ENCODE data around the gene SDC4. TPM values are rescaled to one million over a fixed set of nuclear protein-coding genes. Genes with fewer than 3 reads are reported as not detected.
A peak's percentile ranks its signal among the peaks of the same experiment; 100 is the strongest.

SDC4 gene
- total RNA-seq, 1 experiment from 2014 or later: 242 TPM

DNA sequence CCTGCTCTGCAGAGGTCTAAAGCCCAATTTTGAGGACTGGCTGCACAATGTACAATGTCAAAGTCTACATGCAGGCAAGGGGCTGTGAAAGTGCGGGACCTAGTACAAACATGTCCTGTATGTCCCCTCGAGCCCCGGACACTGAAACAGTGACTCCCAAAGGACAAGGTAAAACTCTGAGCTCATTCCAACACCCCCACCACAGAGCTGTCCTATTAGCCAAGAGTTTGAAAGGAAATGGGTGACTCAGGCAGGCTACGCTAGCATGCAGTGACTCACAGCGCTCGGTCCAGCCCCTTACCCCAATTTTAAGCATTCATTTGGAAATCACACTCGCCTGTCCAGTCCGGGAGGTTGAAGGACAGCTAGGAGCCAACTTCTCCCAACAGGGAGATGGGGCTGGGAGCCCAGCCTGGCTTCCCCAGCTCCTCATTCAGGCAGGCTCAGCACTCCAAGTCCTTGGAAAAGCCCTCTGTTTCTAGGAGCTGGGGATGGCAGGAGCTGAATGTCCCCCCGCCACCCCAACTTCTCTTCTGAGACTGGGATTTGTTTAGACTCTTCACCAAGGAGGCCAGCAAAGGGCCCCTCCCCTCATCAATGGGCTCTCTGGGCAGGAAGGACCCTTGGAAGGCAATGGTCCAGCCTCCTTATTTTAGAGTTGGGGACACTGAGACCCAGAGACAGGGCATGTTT is 3.9 kb downstream of the SDC4 start:
- Histone ChIP-seq H3K4me1 (peaks cover 84% of the 10 kb centered on the region), H3K4me3 (ENCODE audit: low read depth, low read length) (peak overlapping the region; percentile 25), H3K27me3 (replicated peaks; ENCODE audit: control insufficient read depth, insufficient read depth, low read length) (no peaks in the 10 kb centered on the region), H3K9me3 (no peaks in the 10 kb centered on the region), H3K36me3 (ENCODE audit: control insufficient read depth, insufficient read depth, low read length) (peaks cover 9% of the 10 kb centered on the region)
- ChIA-PET POLR2A (interaction anchor here (0.6 to 9.0 kb wide), 9 partner anchors 8 to 628 kb away, joined by 3 to 229 read pairs (median 4); partner anchors contain the start of genes PIGT, SYS1, ZNF335 and ZSWIM1), CTCF (interaction anchor here (0.5 to 4.4 kb wide), 14 partner anchors 13 to 628 kb away, joined by 3 to 50 read pairs (median 7); partner anchors contain the start of gene SYS1)
- no peaks in the 10 kb centered on the region for H3K9me3 Mint-ChIP-seq (ENCODE audit: unreplicated experiment)
- H3K27me3 Mint-ChIP-seq (ENCODE audit: insufficient read depth, unreplicated experiment): no peaks in the 10 kb centered on the region
- intact Hi-C loops (cut with micrococcal nuclease; ENCODE audit: unreplicated experiment): no loop called here
- peaks cover 81% of the 10 kb centered on the region for H3K4me1 Mint-ChIP-seq (ENCODE audit: low read depth, unreplicated experiment)
- H3K27ac Mint-ChIP-seq (ENCODE audit: unreplicated experiment): peak overlapping the region; percentile 77
- peak overlapping the region; percentile 97 for H3K4me3 Mint-ChIP-seq (ENCODE audit: unreplicated experiment)
- TF ChIP-seq, protein P1, sequence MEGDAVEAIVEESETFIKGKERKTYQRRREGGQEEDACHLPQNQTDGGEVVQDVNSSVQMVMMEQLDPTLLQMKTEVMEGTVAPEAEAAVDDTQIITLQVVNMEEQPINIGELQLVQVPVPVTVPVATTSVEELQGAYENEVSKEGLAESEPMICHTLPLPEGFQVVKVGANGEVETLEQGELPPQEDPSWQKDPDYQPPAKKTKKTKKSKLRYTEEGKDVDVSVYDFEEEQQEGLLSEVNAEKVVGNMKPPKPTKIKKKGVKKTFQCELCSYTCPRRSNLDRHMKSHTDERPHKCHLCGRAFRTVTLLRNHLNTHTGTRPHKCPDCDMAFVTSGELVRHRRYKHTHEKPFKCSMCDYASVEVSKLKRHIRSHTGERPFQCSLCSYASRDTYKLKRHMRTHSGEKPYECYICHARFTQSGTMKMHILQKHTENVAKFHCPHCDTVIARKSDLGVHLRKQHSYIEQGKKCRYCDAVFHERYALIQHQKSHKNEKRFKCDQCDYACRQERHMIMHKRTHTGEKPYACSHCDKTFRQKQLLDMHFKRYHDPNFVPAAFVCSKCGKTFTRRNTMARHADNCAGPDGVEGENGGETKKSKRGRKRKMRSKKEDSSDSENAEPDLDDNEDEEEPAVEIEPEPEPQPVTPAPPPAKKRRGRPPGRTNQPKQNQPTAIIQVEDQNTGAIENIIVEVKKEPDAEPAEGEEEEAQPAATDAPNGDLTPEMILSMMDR (IDR thresholded peaks at IDR 0.05; ENCODE audit: insufficient read depth in 1 of 2, low read depth in 1 of 2, low read length in 1 of 2, severe bottlenecking in 1 of 2, unreplicated experiment in 1 of 2): no peak
- peak; percentile 87 to 88 for DNase-seq
- BruUV-seq (replicated peaks): no TSS peak
- peaks cover 96% of the 10 kb centered on the region for H3K36me3 Mint-ChIP-seq (ENCODE audit: insufficient read depth, unreplicated experiment)

DNA sequence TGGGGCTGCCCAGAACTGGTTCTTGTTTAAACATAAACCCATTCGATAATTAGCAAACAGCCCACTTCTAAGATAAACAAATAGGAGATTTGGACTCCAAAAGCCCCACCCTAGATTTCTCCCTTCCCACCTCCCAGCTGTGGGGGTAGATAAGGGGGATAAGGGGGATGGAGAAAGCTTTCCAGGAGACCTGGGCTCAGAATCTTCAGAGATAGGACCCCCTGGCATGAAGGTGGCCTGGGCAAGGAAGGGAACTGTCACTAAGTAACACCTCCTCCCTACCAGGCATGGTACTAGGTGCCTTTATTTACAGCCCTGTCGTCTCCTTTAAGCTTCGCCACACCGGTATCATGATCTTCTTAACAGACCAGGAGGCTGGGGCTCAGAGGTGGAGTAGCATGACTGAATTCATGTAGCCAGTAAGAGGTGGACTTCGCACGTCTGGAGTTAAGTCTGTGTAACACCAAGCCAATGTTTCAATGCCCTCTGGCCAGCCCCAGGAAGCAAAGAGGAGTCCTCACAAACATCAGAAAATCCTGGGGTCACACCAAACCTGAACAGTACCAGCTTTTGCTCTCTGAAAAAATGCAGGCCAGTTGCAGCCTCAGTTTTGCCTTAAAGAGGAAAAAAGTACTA is 4.6 kb downstream of the SDC4 start:
- Histone ChIP-seq H3K9me3 (no peaks in the 10 kb centered on the region), H3K27me3 (replicated peaks; ENCODE audit: control insufficient read depth, insufficient read depth, low read length) (no peaks in the 10 kb centered on the region), H3K4me3 (ENCODE audit: low read depth, low read length) (peak overlapping the region; percentile 25), H3K4me1 (peaks cover 87% of the 10 kb centered on the region), H3K36me3 (ENCODE audit: control insufficient read depth, insufficient read depth, low read length) (peaks cover 11% of the 10 kb centered on the region)
- TF ChIP-seq, protein P1 (IDR thresholded peaks at IDR 0.05; ENCODE audit: insufficient read depth in 1 of 2, low read depth in 1 of 2, low read length in 1 of 2, severe bottlenecking in 1 of 2, unreplicated experiment in 1 of 2): no peak
- intact Hi-C loops (cut with micrococcal nuclease; ENCODE audit: unreplicated experiment): loop anchor here (1.0 kb wide), 2 partner anchors 20 kb away; partner anchors contain the start of gene SYS1
- Mint-ChIP-seq H3K27ac (ENCODE audit: unreplicated experiment) (peak overlapping the region; percentile 77), H3K36me3 (ENCODE audit: insufficient read depth, unreplicated experiment) (peaks cover 98% of the 10 kb centered on the region), H3K4me1 (ENCODE audit: low read depth, unreplicated experiment) (peaks cover 86% of the 10 kb centered on the region), H3K27me3 (ENCODE audit: insufficient read depth, unreplicated experiment) (no peaks in the 10 kb centered on the region), H3K4me3 (ENCODE audit: unreplicated experiment) (peak overlapping the region; percentile 97), H3K9me3 (ENCODE audit: unreplicated experiment) (no peaks in the 10 kb centered on the region)
- DNase-seq: peak; percentile 90
- BruUV-seq (replicated peaks): no TSS peak
- POLR2A ChIA-PET: interaction anchor here (0.9 to 9.0 kb wide), 8 partner anchors 8 to 537 kb away, joined by 3 to 229 read pairs (median 4); partner anchors contain the start of genes PIGT, SYS1 and ZSWIM1
- CTCF ChIA-PET: interaction anchor here (0.7 to 4.4 kb wide), 12 partner anchors 14 to 494 kb away, joined by 4 to 50 read pairs (median 10); partner anchors contain the start of gene SYS1

DNA sequence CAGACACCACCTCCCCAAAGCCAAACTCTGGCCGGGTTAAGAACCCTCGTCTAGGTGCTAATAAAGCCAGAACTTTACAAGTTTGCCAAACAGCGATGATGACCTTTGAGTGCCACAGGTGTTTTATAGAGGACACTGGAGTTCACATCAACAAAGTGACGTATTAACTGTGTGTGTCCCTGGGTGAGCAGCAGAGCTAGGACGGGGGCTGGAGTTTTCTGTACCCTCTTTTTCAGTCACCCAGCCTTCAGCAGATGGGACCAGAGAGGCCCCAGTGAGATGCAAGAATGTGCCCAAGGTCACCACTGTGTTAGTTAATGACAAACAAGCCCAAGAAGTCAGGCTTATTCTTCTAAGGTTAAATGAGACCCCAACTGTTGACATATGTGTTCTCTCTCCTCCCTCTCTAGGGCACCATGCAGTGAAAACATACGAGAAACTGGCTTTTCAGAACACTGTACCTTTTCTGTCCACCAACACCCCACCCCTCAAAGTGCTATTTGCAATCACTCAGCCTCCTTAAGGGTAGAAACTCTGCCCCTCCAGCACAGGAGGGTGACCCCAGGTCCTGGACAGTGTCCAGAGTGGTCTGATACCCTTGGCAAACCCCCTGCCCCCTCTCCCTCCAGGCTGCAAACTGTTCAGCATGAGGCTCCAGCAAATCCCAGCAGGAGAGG is 5.2 kb downstream of the SDC4 start:
- no peaks in the 10 kb centered on the region for H3K27me3 ChIP-seq (replicated peaks; ENCODE audit: control insufficient read depth, insufficient read depth, low read length)
- Mint-ChIP-seq H3K27ac (ENCODE audit: unreplicated experiment) (peak overlapping the region; percentile 77), H3K36me3 (ENCODE audit: insufficient read depth, unreplicated experiment) (peaks cover 98% of the 10 kb centered on the region), H3K9me3 (ENCODE audit: unreplicated experiment) (no peaks in the 10 kb centered on the region), H3K4me1 (ENCODE audit: low read depth, unreplicated experiment) (peaks cover 89% of the 10 kb centered on the region), H3K4me3 (ENCODE audit: unreplicated experiment) (peak overlapping the region; percentile 97), H3K27me3 (ENCODE audit: insufficient read depth, unreplicated experiment) (no peaks in the 10 kb centered on the region)
- ChIA-PET CTCF (interaction anchor here (0.7 to 4.4 kb wide), 9 partner anchors 17 to 494 kb away, joined by 4 to 50 read pairs (median 20); partner anchors contain the start of gene SYS1), POLR2A (interaction anchor here (1.0 to 9.0 kb wide), 5 partner anchors 19 to 538 kb away, joined by 3 to 229 read pairs (median 9); partner anchors contain the start of genes SYS1 and ZSWIM1)
- BruUV-seq (replicated peaks): no TSS peak
- peaks cover 91% of the 10 kb centered on the region for H3K4me1 ChIP-seq
- H3K9me3 ChIP-seq: no peaks in the 10 kb centered on the region
- TF ChIP-seq, protein P1 (IDR thresholded peaks at IDR 0.05; ENCODE audit: insufficient read depth in 1 of 2, low read depth in 1 of 2, low read length in 1 of 2, severe bottlenecking in 1 of 2, unreplicated experiment in 1 of 2): no peak
- H3K36me3 ChIP-seq (ENCODE audit: control insufficient read depth, insufficient read depth, low read length): peaks cover 11% of the 10 kb centered on the region
- H3K4me3 ChIP-seq (ENCODE audit: low read depth, low read length): peak overlapping the region; percentile 24
- DNase-seq: peak in 1 of 2 experiments; percentile 93
- intact Hi-C loops (cut with micrococcal nuclease; ENCODE audit: unreplicated experiment): loop anchor here (1.0 kb wide), 2 partner anchors 20 kb away; partner anchors contain the start of gene SYS1

Measured in Caco-2 (cell line).